ENCODE measurements around the gene CRIM1. TPM values are rescaled to one million over a fixed set of nuclear protein-coding genes. Genes with fewer than 3 reads are reported as not detected.

The CRIM1 gene
- total and polyA plus RNA-seq, 2 of the 8 experiments (the other 6 are each of a cell fraction or from before 2014, with no cell fraction given) = 9.4 to 28.4 TPM

DNA sequence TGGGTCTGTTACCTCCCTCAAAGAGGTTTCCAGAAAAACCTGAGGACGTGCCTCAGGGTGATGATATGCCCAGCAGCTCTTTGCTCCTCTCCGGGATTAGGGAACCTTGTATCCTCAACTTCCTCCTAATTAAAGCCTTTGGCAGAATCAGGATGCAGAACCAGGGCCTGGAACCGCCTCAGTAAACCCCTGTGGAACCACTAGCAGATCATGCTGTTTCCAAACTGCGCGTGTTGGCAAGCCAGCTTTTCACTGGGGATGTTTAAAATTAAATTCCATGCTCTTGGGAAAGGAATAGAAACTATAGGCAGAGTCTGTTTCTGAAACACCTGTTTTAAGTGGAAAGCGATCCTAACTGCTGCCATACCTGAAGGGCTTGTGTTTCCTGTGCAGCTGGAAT is 26.4 kb downstream of the CRIM1 start (continued):
- TF ChIP-seq, protein P1, sequence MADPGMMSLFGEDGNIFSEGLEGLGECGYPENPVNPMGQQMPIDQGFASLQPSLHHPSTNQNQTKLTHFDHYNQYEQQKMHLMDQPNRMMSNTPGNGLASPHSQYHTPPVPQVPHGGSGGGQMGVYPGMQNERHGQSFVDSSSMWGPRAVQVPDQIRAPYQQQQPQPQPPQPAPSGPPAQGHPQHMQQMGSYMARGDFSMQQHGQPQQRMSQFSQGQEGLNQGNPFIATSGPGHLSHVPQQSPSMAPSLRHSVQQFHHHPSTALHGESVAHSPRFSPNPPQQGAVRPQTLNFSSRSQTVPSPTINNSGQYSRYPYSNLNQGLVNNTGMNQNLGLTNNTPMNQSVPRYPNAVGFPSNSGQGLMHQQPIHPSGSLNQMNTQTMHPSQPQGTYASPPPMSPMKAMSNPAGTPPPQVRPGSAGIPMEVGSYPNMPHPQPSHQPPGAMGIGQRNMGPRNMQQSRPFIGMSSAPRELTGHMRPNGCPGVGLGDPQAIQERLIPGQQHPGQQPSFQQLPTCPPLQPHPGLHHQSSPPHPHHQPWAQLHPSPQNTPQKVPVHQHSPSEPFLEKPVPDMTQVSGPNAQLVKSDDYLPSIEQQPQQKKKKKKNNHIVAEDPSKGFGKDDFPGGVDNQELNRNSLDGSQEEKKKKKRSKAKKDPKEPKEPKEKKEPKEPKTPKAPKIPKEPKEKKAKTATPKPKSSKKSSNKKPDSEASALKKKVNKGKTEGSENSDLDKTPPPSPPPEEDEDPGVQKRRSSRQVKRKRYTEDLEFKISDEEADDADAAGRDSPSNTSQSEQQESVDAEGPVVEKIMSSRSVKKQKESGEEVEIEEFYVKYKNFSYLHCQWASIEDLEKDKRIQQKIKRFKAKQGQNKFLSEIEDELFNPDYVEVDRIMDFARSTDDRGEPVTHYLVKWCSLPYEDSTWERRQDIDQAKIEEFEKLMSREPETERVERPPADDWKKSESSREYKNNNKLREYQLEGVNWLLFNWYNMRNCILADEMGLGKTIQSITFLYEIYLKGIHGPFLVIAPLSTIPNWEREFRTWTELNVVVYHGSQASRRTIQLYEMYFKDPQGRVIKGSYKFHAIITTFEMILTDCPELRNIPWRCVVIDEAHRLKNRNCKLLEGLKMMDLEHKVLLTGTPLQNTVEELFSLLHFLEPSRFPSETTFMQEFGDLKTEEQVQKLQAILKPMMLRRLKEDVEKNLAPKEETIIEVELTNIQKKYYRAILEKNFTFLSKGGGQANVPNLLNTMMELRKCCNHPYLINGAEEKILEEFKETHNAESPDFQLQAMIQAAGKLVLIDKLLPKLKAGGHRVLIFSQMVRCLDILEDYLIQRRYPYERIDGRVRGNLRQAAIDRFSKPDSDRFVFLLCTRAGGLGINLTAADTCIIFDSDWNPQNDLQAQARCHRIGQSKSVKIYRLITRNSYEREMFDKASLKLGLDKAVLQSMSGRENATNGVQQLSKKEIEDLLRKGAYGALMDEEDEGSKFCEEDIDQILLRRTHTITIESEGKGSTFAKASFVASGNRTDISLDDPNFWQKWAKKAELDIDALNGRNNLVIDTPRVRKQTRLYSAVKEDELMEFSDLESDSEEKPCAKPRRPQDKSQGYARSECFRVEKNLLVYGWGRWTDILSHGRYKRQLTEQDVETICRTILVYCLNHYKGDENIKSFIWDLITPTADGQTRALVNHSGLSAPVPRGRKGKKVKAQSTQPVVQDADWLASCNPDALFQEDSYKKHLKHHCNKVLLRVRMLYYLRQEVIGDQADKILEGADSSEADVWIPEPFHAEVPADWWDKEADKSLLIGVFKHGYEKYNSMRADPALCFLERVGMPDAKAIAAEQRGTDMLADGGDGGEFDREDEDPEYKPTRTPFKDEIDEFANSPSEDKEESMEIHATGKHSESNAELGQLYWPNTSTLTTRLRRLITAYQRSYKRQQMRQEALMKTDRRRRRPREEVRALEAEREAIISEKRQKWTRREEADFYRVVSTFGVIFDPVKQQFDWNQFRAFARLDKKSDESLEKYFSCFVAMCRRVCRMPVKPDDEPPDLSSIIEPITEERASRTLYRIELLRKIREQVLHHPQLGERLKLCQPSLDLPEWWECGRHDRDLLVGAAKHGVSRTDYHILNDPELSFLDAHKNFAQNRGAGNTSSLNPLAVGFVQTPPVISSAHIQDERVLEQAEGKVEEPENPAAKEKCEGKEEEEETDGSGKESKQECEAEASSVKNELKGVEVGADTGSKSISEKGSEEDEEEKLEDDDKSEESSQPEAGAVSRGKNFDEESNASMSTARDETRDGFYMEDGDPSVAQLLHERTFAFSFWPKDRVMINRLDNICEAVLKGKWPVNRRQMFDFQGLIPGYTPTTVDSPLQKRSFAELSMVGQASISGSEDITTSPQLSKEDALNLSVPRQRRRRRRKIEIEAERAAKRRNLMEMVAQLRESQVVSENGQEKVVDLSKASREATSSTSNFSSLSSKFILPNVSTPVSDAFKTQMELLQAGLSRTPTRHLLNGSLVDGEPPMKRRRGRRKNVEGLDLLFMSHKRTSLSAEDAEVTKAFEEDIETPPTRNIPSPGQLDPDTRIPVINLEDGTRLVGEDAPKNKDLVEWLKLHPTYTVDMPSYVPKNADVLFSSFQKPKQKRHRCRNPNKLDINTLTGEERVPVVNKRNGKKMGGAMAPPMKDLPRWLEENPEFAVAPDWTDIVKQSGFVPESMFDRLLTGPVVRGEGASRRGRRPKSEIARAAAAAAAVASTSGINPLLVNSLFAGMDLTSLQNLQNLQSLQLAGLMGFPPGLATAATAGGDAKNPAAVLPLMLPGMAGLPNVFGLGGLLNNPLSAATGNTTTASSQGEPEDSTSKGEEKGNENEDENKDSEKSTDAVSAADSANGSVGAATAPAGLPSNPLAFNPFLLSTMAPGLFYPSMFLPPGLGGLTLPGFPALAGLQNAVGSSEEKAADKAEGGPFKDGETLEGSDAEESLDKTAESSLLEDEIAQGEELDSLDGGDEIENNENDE (IDR thresholded peaks at IDR 0.05; ENCODE audit: insufficient replicate concordance, low read length) = no peak
- TF ChIP-seq CHD2 (IDR thresholded peaks at IDR 0.05; ENCODE audit: low read length) = no peak
- TF ChIP-seq SP2 (IDR thresholded peaks at IDR 0.05; ENCODE audit: low read length) = no peak
- TF ChIP-seq SIX5 (IDR thresholded peaks at IDR 0.05; ENCODE audit: low read depth, low read length) = no peak
- no peak for TF ChIP-seq YY1 (IDR thresholded peaks at IDR 0.05; ENCODE audit: low read depth, low read length)
- TF ChIP-seq, protein P2, sequence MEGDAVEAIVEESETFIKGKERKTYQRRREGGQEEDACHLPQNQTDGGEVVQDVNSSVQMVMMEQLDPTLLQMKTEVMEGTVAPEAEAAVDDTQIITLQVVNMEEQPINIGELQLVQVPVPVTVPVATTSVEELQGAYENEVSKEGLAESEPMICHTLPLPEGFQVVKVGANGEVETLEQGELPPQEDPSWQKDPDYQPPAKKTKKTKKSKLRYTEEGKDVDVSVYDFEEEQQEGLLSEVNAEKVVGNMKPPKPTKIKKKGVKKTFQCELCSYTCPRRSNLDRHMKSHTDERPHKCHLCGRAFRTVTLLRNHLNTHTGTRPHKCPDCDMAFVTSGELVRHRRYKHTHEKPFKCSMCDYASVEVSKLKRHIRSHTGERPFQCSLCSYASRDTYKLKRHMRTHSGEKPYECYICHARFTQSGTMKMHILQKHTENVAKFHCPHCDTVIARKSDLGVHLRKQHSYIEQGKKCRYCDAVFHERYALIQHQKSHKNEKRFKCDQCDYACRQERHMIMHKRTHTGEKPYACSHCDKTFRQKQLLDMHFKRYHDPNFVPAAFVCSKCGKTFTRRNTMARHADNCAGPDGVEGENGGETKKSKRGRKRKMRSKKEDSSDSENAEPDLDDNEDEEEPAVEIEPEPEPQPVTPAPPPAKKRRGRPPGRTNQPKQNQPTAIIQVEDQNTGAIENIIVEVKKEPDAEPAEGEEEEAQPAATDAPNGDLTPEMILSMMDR (IDR thresholded peaks at IDR 0.05; ENCODE audit: control extremely low read depth in 1 of 3, insufficient read depth in 1 of 3, low read depth in 1 of 3, low read length in 3 of 3) = no peak
- TF ChIP-seq NANOG (IDR thresholded peaks at IDR 0.05; ENCODE audit: insufficient read depth, low read depth, low read length, poor library complexity, severe bottlenecking) = no peak
- no peak for TF ChIP-seq TAF7 (optimal IDR thresholded peaks at IDR 0.05; ENCODE audit: borderline replicate concordance, low read depth, low read length)
- TF ChIP-seq KDM5A (IDR thresholded peaks at IDR 0.05; ENCODE audit: low read length) = no peak
- TF ChIP-seq POU5F1 (IDR thresholded peaks at IDR 0.05; ENCODE audit: low read depth, low read length) = no peak
